Activated CD4-positive, CD25-positive, alpha-beta regulatory T cell treated with anti-CD3 and anti-CD28 coated beads, Interleukin-2, amount 50 U/mL, for 24 hours (primary cell): Measurements from ENCODE around the gene FMO5.
"Not testable (repeated sequence)": the region's sequence is repeated elsewhere in the genome, so short reads cannot be mapped to it uniquely, and the experiment has no call there.

Experiments used
- ATAC-seq, 2 donors: fragments of 150-1000 bp; cut with Tn5 transposase; one replicate each; pipeline ENCODE4 v1.10.0; 2021; ENCODE audit warnings: mild to moderate bottlenecking in 1 of 2, moderate library complexity in 1 of 2

Gene FMO5

DNA sequence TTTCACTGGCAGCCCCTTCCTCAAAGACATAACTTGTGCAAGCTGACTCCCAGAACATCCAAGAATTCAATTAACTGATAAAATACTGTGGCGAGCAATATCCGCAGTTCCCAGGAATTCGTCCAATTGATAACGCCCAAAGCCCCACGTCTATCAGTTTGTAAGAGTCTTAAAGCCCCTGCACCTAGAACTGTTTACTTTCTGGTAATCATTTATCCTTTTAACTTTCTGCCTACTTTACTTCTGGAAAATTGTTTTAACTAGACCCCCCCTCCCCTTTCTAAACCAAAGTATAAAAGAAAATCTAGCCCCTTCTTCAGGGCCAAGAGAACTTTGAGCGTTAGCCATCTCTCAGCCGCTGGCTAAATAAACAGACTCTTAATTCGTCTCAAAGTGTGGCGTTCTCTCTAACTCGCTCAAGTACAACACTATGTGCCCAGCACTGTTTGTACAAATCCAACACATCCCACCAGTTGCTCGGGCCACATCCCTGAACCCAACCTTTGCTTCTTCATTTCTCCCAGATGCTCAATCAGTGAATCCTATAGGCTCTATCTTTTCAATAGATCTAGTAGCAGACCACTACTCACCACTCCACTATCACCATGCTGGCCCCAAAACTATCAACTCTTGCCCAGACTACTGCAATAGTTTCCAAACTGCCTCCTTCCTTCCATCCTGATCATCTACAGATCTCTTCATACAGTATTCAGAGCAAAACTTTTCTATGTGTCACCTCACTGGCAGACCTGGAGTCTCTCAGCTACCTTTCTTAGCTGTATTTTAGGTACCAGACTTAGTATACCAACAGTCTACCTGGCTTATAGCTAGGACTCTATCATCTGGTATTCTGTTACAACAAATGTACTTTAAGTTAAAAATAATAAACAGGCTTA lies 14.0 kb upstream of the FMO5 start:
- ATAC-seq: no peak

- no peak for ATAC-seq
These were observed 13.1 kb upstream of the FMO5 start for GRCh38 chr1:147238053-147238902.

DNA sequence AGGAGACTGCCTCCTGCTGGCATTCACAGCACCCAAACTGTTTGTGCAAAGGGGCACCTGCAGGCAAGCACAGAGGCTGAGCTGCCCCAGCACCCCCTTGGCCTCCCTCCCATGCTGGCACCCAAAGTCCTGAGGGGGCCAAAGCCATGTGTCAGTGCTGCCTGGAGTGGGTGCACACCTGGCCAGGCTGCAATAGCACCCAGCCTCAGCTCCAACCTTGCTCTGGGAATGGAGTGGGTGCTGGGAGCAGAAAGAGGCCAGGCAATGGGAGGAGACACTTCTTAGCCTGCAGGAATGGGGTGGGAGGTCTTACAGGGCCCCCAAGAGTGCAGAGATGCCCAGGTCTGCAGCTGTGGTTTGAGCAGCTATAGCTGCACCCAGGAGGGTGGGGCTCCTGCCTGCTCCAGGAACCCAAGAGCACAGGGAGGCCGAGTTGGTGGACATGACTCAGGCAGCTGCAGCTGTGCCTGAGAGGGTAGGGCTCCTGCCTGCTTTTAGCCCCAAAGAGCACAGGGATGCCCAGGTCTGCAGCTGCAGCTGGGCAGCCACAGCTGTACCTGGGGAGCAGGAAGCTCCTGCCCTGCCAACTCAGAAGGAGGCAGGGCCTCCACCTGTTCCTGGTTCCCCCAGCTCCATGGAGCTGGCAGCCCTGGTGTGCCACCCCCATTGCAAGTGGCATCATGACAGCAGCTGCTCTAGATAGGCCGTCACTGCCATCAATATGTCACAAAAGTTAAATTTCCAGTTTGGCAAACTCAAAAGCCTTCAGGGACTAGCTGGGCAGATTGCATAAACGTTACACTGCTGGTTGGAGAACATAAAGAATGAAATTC lies 12.0 kb upstream of the FMO5 start:
- ATAC-seq: no peak

DNA sequence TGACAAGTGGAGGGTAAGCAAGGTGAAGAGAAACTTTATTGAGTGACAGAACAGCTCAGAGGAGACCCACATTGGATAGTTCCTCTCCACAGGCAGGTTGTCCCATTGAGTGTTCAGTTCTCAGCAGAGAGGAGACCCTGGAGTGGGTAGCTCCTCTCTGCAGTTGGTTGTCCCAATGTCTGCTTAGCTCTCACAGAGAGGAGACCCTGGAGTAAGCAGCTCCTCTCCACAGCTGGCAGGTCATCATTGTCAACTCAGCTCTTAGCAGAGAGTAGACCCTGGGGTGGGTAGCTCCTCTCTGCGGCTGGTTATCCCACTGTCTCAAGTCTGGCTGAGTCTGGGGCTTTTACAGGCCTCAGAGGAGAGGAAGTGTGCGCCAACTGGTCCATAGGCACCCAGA lies 11.3 kb upstream of the FMO5 start:
- no peak for ATAC-seq

DNA sequence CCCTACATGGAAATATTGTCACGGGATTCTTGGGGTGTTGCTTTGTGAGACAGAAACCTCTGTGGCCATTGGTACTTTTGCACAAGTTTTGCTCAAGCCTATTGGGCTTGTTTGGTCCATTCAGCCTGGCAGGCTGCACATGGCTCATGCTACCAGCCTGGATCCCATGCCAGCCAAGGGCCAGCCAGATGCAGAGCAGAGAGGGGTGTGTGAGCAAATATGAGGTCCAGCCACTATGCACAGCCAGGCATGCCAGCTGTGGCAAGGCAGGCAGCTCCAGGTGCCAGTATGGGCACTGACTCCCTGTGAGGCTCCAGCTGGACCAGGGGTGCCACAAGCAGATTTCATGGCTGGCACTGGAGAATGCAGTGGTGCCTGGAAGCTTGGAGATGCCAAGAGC lies 10.7 kb upstream of the FMO5 start:
- no peak for ATAC-seq

- not testable (repeated sequence) for ATAC-seq
These were observed 8.8 kb upstream of the FMO5 start for GRCh38 chr1:147233903-147234302.

- not testable (repeated sequence) for ATAC-seq
These were observed 5.9 kb upstream of the FMO5 start for GRCh38 chr1:147231032-147231431.

DNA sequence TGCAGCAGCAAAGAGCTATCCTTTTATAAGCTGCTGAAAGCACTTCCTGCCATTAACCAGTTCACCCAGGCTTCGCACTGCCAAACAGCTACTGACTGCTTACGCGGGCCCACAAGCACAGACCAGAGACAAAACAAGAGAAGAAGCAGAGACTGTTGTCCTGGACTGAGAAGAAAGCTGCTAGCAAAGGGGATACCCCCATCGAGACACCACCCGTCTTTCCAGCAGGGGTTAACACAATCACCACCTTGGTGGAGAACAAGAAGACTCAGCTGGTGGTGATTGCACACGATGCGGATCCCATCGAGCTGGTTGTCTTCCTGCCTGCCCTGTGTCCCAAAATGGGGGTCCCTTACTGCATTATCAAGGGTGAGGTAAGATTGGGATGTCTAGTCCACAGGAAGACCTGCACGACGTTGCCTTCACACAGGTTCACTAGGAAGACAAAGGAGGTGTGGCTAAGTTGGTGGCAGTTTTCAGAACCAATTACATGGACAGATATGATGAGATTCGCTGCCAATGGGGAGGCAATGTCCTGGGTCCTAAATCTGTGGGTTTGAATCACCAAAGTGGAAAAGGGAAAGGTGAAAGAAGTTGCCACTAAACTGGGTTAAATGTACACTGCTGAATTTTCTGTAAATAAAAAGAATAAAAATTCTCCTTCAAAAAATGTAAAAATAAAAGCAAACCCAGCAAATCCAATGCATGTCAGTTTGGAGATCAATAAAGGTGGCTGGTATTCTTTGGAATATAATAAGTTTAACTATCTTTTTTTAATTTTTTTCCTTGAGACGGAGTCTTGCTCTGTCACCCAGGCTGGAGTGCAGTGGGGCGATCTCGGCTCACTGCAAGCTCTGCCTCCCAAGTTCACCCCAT lies 1.2 kb downstream of the FMO5 start:
- no peak for ATAC-seq

DNA sequence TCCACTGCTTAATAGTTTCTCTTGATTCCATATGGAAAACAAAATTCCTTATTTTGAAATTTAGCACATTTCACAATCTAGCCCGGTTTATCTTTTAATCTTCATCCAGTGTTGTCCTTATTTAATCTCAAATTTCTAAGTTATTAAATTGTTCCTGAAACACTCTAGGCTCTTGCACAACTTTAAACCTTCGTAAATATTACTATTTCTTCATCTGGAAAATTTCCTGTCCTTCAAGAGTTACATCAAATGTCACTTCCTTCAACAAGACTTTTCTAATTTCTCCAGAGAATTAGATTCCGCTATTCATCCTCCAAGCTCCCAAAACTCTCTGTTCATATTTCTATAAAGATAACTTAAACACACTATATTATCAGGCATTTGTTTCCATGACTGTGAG lies 6.5 kb downstream of the FMO5 start:
- ATAC-seq: no peak

GRCh38 chr1:147217141-147217540 lies 8.0 kb downstream of the FMO5 start:
- no peak for ATAC-seq

DNA sequence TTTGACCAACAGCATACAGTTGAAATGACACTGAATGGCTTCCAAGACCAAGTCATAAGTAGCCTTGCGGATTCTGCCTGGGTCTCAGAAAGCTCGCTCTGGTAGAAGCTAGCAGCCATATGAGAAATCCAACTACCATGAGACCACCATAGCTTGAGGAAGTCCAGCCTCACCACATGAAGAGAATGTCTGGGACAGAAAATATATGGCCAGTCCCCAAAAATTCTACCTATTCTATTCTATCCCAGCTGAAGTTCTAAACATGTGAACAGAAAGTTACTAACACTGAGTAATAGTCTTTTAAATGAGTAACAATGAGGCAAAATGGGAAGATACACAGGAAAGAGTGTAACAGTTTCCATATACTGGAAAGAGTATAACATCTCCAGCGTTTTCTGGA lies 9.0 kb downstream of the FMO5 start:
- no peak for ATAC-seq

- no peak for ATAC-seq
These were observed 9.6 kb downstream of the FMO5 start for GRCh38 chr1:147215540-147215916.

DNA sequence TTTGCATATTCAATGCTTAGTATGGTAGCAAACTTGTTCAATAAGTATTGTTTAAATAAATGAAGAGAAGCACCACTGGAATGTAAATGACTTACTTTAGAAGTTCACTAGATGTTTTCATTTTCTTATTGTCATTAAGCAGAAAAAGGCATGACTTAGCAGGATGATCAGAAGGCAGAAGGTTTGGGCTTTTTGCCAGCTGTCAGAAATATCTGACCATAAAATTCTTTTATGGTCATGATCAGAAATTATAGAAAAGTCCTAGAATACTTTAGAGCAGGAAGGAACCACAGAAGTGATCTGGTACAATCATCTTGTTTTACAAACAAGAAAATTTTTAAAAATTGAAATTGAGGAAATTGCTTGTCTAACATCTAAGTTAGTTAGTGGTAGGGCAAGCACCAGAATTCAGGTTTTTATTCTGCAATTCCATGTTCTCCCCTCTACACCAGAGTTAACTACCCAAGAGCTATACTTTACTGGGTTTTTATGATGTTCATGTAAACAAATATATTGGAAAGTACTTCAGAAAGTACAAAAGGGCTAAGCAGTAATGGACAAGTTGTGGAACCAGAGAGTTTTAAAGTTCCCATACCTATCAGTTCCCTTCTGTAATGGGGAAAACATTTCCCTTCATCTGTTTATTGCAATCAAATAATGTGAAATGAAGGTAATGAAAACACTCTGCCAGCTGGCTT lies 10.1 kb downstream of the FMO5 start:
- ATAC-seq: no peak

- no peak for ATAC-seq
These were observed 10.8 kb downstream of the FMO5 start for GRCh38 chr1:147214325-147214724.

GRCh38 chr1:147213271-147213670 lies 11.9 kb downstream of the FMO5 start:
- no peak for ATAC-seq

DNA sequence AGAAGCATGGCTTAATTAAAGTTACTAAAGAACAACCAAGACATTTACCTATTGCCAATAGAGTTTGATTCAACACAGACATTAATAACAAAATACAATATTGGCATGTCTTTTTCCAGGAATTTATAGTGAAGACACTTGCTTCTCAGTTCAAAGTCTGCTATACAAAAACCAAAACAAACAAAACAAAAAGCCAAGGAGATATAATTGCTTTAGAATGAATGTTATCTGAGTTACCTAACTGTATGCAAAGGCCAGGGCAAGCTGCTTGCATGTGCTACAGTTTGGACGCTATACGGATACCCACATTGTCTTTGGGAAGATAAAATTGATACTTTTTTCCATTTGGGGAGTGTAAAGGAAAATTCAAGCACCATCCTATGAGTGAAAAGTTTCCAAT lies 13.6 kb downstream of the FMO5 start:
- no peak for ATAC-seq

DNA sequence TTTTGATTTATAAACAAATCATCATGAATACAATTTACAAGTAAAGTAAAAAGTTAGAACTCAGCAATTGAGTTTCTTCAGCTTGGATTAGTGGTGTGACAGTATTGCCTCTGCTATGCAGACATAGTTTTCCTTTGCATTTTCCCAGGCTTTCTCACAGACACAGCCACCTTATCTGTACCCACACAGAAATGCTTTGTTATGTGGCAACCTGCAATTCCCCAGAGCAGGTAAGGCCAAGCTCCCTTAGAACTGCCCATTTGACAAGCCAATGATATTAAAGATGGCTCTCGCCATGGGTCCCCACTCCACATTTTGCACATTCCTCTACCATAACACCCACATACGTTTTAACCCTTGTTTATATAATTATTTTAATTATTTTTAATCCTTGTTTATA lies 14.2 kb downstream of the FMO5 start:
- ATAC-seq: no peak

GRCh38 chr1:147209825-147210821 lies 15.0 kb downstream of the FMO5 start:
- ATAC-seq: no peak

DNA sequence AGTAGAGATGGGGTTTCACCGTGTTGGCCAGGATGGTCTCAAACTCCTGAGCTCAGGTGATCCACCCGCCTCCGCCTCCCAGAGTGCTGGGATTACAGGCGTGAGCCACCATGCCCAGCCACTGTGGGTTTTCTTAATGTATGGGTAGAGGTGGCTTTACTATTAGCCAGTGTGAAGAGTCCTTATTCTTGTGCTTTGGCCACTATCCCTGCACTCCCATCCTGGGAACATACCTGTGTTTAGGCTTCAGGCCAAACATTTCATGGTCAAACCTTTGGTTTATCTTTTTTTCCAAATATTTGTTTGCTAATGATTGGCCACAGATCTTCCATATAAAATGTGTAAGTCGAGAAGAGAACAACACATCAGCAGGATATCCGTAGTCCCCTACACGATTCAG lies 16.5 kb downstream of the FMO5 start:
- ATAC-seq: no peak

DNA sequence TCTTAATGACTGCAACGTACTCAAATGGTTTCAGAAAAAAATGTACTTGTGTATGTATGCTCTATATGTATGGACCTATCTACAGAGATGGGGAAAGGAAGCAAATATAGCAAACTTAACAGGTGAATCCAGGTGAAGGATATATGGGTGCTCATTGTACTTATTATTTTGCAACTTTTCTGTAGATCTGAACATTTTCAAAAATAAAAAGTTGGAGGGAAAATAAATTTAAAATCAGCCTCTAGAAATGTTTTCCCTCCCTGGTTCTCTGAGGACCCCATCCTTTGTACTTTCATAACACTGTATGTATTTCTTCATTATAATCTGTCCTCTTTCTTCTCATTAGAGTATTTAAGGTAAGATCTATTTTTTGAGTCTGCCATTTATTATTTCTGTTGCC lies 17.9 kb downstream of the FMO5 start:
- ATAC-seq: no peak
